Cardiac atrium fibroblast (primary cell): ENCODE data around the gene ADCY9. TPM values are rescaled to one million over a fixed set of nuclear protein-coding genes. Genes with fewer than 3 reads are reported as not detected.

ENCODE experiments used
- total RNA-seq: library from RNA; depleted of rRNA; stranded (reverse); fragments of >200 nt; gene quantifications from 2 replicates; pipeline ENCODE4 v1.2.3, GENCODE V29; 2015

The ADCY9 gene
- total RNA-seq, result 16.1 and 18.0 TPM in 2 replicates

DNA sequence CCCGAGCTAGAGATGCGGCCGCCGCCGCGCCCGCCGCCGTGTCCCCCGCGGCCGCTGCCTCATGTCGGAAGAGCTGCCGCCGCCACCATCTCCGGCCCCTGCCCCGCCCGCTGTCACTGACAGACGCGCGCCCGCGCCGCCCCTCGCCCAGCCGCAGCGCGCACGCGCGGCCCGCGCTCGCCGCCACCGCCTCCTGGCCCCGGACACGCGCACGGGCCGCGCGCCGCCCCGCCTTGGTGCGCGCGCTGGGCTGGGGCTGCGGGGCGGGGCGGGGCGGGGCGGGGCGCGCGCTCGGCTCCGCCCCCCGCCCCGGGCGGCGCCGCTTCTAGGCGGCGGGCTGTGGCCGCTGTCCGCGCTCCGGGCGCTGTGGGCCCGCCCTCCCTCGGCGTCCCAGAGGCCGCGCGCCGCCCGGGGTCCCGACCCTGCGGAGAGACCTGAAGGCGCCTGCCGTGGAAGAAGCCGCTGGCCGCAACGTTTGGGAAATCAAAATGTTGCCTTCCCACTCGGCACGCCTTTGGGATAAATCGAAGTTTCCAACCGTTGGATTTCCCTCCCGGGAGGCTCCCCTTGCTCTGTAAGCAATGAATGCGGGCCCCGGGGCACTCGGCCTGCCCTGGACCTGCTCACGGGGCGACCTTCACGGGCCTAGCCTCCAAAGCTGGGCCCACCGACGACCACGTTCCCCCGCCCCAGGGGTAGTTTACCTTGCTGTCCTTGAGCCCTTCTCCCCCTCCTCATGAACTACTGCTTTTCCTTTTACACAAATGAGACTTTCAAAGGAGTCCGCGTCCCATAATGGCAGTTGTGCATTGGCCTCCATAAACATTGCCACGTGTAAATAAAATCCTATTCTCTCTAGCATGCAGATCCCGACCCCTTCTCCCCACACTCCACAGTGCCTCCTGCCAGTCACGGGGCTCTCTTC, at the start of gene ADCY9:
Gene ADCY9, minus strand, starts transcription at position 118 of the 925 bp plus-strand sequence. CDS start 1,000 bp downstream, outside the sequence.

Other genes starting within 250 kb of the ADCY9 start
- 14.1 and 16.0 TPM in 2 replicates for gene CREBBP, start 235.7 kb downstream of the ADCY9 start, total RNA-seq
- not detected in 2 replicates for gene SRL, start 125.6 kb upstream of the ADCY9 start, total RNA-seq
- gene TFAP4, start 156.6 kb upstream of the ADCY9 start, total RNA-seq, result 0.18 and 1.9 TPM in 2 replicates
- gene GLIS2, start 199.6 kb upstream of the ADCY9 start, total RNA-seq, result 5.4 and 6.5 TPM in 2 replicates
- 50.9 and 53.5 TPM in 2 replicates for gene PAM16, start 234.9 kb upstream of the ADCY9 start, total RNA-seq